Measurements from ENCODE around the gene BRD4. TPM values are rescaled to one million over a fixed set of nuclear protein-coding genes. Genes with fewer than 3 reads are reported as not detected.
A peak's percentile ranks its signal among the peaks of the same experiment; 100 is the strongest.

The BRD4 gene
- polyA plus RNA-seq, 3 donors: 3.7 to 19.2 (median 4.2) TPM

- no peaks in the 10 kb centered on the region for H3K36me3 ChIP-seq (replicated peaks in 1 of 2; ENCODE audit: control insufficient read depth in 1 of 2, insufficient read depth in 2 of 2, low read length in 2 of 2)
- no peaks in the 10 kb centered on the region for H3K9me3 ChIP-seq (replicated peaks in 1 of 2; ENCODE audit: control insufficient read depth in 1 of 2, insufficient read depth in 1 of 2, low read length in 2 of 2)
- no peak overlapping the region for H3K9ac ChIP-seq (ENCODE audit: insufficient read depth, low read length, poor library complexity, severe bottlenecking)
- no peak overlapping the region for H3K4me2 ChIP-seq (replicated peaks; ENCODE audit: extremely low read depth, low read length, poor library complexity, severe bottlenecking)
- Mint-ChIP-seq H3K4me1 (peaks cover 17% of the 10 kb centered on the region), H3K9me3 (no peaks in the 10 kb centered on the region), H3K4me3 (no peak overlapping the region), H3K27me3 (ENCODE audit: low read depth in 3 of 3) (peaks cover 6 to 15% (median 14%) of the 10 kb centered on the region in 3 donors), H3K36me3 (no peaks in the 10 kb centered on the region), H3K27ac (no peak overlapping the region)
- WGBS (ENCODE audit: insufficient coverage): 90% methylated on average over 5 of the region's 7 CpGs
- DNase-seq: no peak
- no peaks in the 10 kb centered on the region for H3K79me2 ChIP-seq (ENCODE audit: insufficient read depth, low read length)
- H4K20me1 ChIP-seq (ENCODE audit: insufficient read depth, low read length): no peaks in the 10 kb centered on the region
- no peak overlapping the region for H2AFZ ChIP-seq (ENCODE audit: insufficient read depth, low read depth, low read length, poor library complexity, severe bottlenecking)
- peaks cover 16 to 19% of the 10 kb centered on the region in 2 donors for H3K4me1 ChIP-seq (ENCODE audit: control insufficient read depth in 1 of 2, insufficient read depth in 2 of 2, low read length in 2 of 2)
- H3K27ac ChIP-seq (ENCODE audit: low read depth in 1 of 2, low read length in 2 of 2): no peak overlapping the region
- TF ChIP-seq CTCF (IDR thresholded peaks at IDR 0.05): no peak
- H3K27me3 ChIP-seq (ENCODE audit: control insufficient read depth in 2 of 2, insufficient read depth in 2 of 2, low read length in 2 of 2): no peaks in the 10 kb centered on the region
- no peak overlapping the region for H3K4me3 ChIP-seq (replicated peaks in 1 of 3; ENCODE audit: low read depth in 2 of 3, low read length in 3 of 3)
- intact Hi-C loops (cut with micrococcal nuclease): no loop called here
These were observed 116.0 kb downstream of the BRD4 start for GRCh38 chr19:15216363-15216762.

- DNase-seq: no peak
- H3K79me2 ChIP-seq (ENCODE audit: insufficient read depth, low read length): no peaks in the 10 kb centered on the region
- intact Hi-C loops (cut with micrococcal nuclease): no loop called here
- Mint-ChIP-seq H3K36me3 (no peaks in the 10 kb centered on the region), H3K4me1 (peaks cover 40% of the 10 kb centered on the region), H3K27me3 (ENCODE audit: low read depth in 3 of 3) (peaks cover 0 to 9% (median 2%) of the 10 kb centered on the region in 3 donors), H3K9me3 (no peaks in the 10 kb centered on the region), H3K27ac (peak overlapping the region in 2 of 7 donors; percentile 24 to 50), H3K4me3 (peak overlapping the region in 1 of 2 donors; percentile 4)
- 96% methylated on average over 14 of the region's 15 CpGs for WGBS (ENCODE audit: insufficient coverage)
- H3K9me3 ChIP-seq (replicated peaks in 1 of 2; ENCODE audit: control insufficient read depth in 1 of 2, insufficient read depth in 1 of 2, low read length in 2 of 2): no peaks in the 10 kb centered on the region
- H3K4me3 ChIP-seq (replicated peaks in 1 of 3; ENCODE audit: low read depth in 2 of 3, low read length in 3 of 3): no peak overlapping the region
- H3K4me1 ChIP-seq (ENCODE audit: control insufficient read depth in 1 of 2, insufficient read depth in 2 of 2, low read length in 2 of 2): peaks cover 42 to 44% of the 10 kb centered on the region in 2 donors
- no peaks in the 10 kb centered on the region for H3K36me3 ChIP-seq (replicated peaks in 1 of 2; ENCODE audit: control insufficient read depth in 1 of 2, insufficient read depth in 2 of 2, low read length in 2 of 2)
- H3K9ac ChIP-seq (ENCODE audit: insufficient read depth, low read length, poor library complexity, severe bottlenecking): no peak overlapping the region
- H4K20me1 ChIP-seq (ENCODE audit: insufficient read depth, low read length): no peaks in the 10 kb centered on the region
- TF ChIP-seq CTCF (IDR thresholded peaks at IDR 0.05): no peak
- no peaks in the 10 kb centered on the region for H3K27me3 ChIP-seq (ENCODE audit: control insufficient read depth in 2 of 2, insufficient read depth in 2 of 2, low read length in 2 of 2)
- no peak overlapping the region for H2AFZ ChIP-seq (ENCODE audit: insufficient read depth, low read depth, low read length, poor library complexity, severe bottlenecking)
- no peak overlapping the region for H3K4me2 ChIP-seq (replicated peaks; ENCODE audit: extremely low read depth, low read length, poor library complexity, severe bottlenecking)
- no peak overlapping the region for H3K27ac ChIP-seq (ENCODE audit: low read depth in 1 of 2, low read length in 2 of 2)
These were observed 118.5 kb downstream of the BRD4 start for GRCh38 chr19:15213715-15214381.
